ENCODE results near the gene LRP1B. TPM values are rescaled to one million over a fixed set of nuclear protein-coding genes. Genes with fewer than 3 reads are reported as not detected.

Gene LRP1B
- total RNA-seq, 1 donor from 2014 or later, result 0.12 TPM

DNA sequence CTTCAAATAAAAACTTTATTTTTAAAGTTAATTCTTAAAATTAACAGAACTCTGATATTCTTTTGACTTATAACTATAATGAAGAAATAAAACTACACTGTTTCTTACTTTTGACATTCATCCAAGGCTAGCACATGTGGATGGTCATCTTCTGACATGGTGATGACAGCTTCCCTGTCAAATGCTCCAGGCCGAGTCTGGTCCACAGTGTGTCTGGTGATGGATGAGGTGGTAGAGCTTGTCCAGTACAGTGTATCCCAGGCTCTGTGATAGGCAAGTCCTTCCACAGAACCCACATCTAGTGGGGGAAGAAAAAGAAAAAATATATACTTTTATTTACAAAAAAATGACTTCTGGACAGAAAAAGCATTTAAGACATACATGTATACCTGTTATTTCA lies 1529.5 kb downstream of the LRP1B start:
- no peak for DNase-seq (ENCODE audit: low read depth)

DNA sequence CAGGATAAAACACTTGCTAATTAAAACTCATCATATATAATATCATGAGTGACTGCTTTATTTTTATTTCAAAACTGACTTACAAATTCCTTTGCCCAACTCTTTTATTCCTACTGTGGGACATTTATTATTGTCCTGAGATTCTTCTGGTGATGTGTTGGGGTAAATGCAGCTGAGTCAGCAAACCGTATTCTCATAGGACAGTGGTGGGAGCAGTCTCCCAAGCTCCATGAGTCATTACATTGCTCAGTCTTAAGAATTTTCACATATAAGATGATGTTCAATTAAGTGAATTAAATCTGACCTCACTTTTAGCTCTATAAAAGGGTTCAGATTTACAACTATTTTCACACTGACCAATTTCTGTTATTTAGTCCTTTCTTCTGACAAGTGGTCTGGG lies 1530.7 kb downstream of the LRP1B start:
- no peak overlapping the region for H3K4me3 ChIP-seq (ENCODE audit: low read depth, low read length)
- TF ChIP-seq, protein P1, sequence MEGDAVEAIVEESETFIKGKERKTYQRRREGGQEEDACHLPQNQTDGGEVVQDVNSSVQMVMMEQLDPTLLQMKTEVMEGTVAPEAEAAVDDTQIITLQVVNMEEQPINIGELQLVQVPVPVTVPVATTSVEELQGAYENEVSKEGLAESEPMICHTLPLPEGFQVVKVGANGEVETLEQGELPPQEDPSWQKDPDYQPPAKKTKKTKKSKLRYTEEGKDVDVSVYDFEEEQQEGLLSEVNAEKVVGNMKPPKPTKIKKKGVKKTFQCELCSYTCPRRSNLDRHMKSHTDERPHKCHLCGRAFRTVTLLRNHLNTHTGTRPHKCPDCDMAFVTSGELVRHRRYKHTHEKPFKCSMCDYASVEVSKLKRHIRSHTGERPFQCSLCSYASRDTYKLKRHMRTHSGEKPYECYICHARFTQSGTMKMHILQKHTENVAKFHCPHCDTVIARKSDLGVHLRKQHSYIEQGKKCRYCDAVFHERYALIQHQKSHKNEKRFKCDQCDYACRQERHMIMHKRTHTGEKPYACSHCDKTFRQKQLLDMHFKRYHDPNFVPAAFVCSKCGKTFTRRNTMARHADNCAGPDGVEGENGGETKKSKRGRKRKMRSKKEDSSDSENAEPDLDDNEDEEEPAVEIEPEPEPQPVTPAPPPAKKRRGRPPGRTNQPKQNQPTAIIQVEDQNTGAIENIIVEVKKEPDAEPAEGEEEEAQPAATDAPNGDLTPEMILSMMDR (conservative IDR thresholded peaks at IDR 0.05; ENCODE audit: low read depth, low read length), result no peak
- peak; percentile 39 for DNase-seq (ENCODE audit: low read depth)

More for the DNA sequence above, 1529.5 kb downstream of the LRP1B start:
- H3K4me3 ChIP-seq (ENCODE audit: low read depth, low read length), result no peak overlapping the region
- TF ChIP-seq, protein P1 (conservative IDR thresholded peaks at IDR 0.05; ENCODE audit: low read depth, low read length), result no peak

DNA sequence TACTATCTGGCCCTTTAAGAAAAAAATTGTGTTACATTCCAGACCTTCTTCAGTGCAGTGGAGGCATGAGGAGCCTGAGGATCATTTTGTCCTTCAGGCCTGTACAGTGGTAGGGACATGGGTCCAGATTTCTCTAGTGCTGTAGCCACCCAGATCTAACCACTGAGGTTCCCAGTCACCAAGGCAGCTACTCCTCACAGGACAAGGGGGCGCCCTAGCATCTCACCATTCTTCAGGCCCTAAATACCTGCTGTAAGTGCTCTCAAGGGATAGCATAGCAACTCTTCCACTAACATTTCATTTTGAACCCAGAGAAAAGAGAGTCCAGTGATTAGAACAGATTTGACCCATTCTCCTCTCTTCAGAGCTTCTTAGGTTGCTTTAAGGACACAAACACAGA lies 1533.0 kb downstream of the LRP1B start:
- TF ChIP-seq, protein P1 (conservative IDR thresholded peaks at IDR 0.05; ENCODE audit: low read depth, low read length), result no peak
- H3K4me3 ChIP-seq (ENCODE audit: low read depth, low read length), result no peak overlapping the region
- DNase-seq (ENCODE audit: low read depth), result no peak

DNA sequence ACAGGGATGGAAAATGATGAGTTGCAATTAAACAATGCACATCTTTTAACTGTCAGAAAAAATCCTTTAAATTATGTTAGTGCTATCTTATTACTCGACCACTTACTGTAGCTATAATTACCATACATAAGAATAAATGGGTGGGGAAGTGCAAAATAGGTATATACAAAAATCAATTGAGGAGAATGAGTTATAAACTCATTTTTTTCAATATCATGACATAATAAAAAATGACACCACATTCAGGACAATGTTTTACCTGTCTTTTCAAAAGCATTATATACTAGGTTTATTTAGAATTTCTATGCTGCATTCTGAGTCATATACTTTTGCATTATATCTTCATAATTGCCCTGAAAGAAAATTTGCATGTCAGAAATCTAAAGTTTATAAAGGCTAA lies 1533.6 kb downstream of the LRP1B start:
- H3K4me3 ChIP-seq (ENCODE audit: low read depth, low read length), result no peak overlapping the region
- TF ChIP-seq, protein P1 (conservative IDR thresholded peaks at IDR 0.05; ENCODE audit: low read depth, low read length), result no peak
- DNase-seq (ENCODE audit: low read depth), result no peak

DNA sequence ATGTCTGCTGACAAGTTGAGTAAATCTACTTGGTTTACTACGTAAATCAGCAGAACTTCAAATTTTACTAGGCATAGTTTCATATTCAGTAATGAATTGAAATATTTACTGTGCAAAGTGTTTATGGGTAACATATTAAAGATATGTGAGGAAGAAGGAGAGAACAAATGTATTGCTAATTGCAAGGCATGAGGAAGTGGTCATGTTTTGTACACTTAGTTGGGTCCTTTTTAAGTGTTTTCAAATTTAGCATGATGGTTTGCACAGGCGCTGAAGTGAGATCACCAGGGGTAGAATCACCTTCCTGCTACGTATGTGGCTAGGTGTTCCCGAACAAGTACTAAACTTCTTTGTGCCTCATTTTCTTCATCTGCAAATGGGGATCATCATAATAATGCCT lies 1534.4 kb downstream of the LRP1B start:
- H3K4me3 ChIP-seq (ENCODE audit: low read depth, low read length), result no peak overlapping the region
- TF ChIP-seq, protein P1 (conservative IDR thresholded peaks at IDR 0.05; ENCODE audit: low read depth, low read length), result no peak
- no peak for DNase-seq (ENCODE audit: low read depth)

DNA sequence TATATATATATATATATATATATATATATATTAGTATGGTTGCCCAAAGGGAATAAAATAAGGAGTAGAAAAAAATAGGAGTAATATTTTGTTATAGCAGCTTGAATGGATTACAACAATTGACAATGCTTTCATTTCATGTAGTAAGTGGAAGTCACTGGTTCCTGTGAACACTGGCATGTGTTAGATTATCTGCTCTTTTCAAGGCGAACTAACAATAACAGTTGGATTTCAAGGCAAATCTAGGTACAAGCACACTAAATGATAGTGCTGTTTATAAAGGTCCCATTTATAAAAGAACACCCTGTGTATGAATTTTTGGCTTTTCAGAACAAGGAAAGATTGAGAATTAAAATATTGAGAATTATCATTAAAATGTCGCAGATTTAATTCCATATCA lies 1535.7 kb downstream of the LRP1B start:
- no peak for DNase-seq (ENCODE audit: low read depth)
- TF ChIP-seq, protein P1 (conservative IDR thresholded peaks at IDR 0.05; ENCODE audit: low read depth, low read length), result no peak
- no peak overlapping the region for H3K4me3 ChIP-seq (ENCODE audit: low read depth, low read length)

DNA sequence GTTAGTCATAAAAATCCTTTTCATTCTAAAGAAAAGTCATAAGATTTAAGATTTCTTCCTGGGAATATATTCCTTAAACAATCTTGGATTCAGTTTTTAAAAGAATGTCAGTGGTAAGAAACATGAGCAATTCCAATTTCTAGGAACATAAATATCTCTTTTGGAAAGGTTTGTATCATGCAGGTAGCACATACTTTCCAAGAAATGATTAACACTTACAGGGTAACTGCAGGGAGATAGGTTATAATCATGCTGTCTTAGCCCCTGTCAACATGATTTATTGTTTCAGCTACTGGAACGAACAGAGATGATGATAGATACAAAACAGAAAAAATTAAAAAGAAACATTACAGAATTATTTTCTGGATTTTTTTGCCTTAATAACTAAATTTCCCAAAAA lies 1537.7 kb downstream of the LRP1B start:
- DNase-seq (ENCODE audit: low read depth), result no peak
- H3K4me3 ChIP-seq (ENCODE audit: low read depth, low read length), result no peak overlapping the region
- TF ChIP-seq, protein P1 (conservative IDR thresholded peaks at IDR 0.05; ENCODE audit: low read depth, low read length), result no peak

Data from epithelial cell of proximal tubule (primary cell).